Measurements from ENCODE around the gene PPFIA4. TPM values are rescaled to one million over a fixed set of nuclear protein-coding genes. Genes with fewer than 3 reads are reported as not detected.

The PPFIA4 gene
- total and polyA plus RNA-seq, 9 of the 15 experiments (the other 6 are each of a cell fraction or from before 2014, with no cell fraction given), result 0.07 to 12.0 (median 0.70) TPM

GRCh38 chr1:203046984-203047630, 20.8 kb downstream of the PPFIA4 start (continued):
- TF ChIP-seq CBX3 (IDR thresholded peaks at IDR 0.05; ENCODE audit: borderline replicate concordance in 1 of 2, low read length in 2 of 2) (no peak), JUND (IDR thresholded peaks at IDR 0.05; ENCODE audit: borderline replicate concordance, low read depth, low read length) (peak; percentile 83), JUND (tag; IDR thresholded peaks at IDR 0.05; ENCODE audit: borderline replicate concordance, low read depth, low read length) (peak; percentile 89; the same call in 2 of the 3 replicates), KDM1A (IDR thresholded peaks at IDR 0.05) (peak; percentile 84), SMARCC2 (IDR thresholded peaks at IDR 0.05; ENCODE audit: low read depth) (no peak), HDAC1 (IDR thresholded peaks at IDR 0.05) (0 out of 4 replicates have a peak, but pooled peaks of 1 of the 2 experiments have one; percentile 29), FOXK2 (conservative IDR thresholded peaks at IDR 0.05 in 1 of 2, IDR thresholded peaks at IDR 0.05 in 1 of 2; ENCODE audit: low read depth in 2 of 2) (no peak), EGR1 (conservative IDR thresholded peaks at IDR 0.05) (0 out of 2 replicates have a peak, but pooled peaks have one; percentile 27), ATF3 (IDR thresholded peaks at IDR 0.05) (peak; percentile 81), ATF3 (CRISPR knock-in tag; conservative IDR thresholded peaks at IDR 0.05) (no peak), GTF2F1 (IDR thresholded peaks at IDR 0.05; ENCODE audit: low read depth, low read length) (no peak), ETV5 (CRISPR knock-in tag; IDR thresholded peaks at IDR 0.05; ENCODE audit: low read depth) (0 out of 2 replicates have a peak, but pooled peaks have one; percentile 18), CREB5 (CRISPR knock-in tag; IDR thresholded peaks at IDR 0.05) (no peak), JUN (IDR thresholded peaks at IDR 0.05; ENCODE audit: borderline replicate concordance, low read depth, low read length) (peak; percentile 62; the same call in 1 of the 2 replicates), JUN (CRISPR knock-in tag; IDR thresholded peaks at IDR 0.05; ENCODE audit: borderline replicate concordance) (no peak), MEIS2 (IDR thresholded peaks at IDR 0.05; ENCODE audit: partially characterized antibody) (peak; percentile 94), ZNF75A (CRISPR knock-in tag; IDR thresholded peaks at IDR 0.05) (no peak), EP400 (IDR thresholded peaks at IDR 0.05) (no peak), PKNOX1 (IDR thresholded peaks at IDR 0.05) (peak; percentile 43; the same call in 1 of the 2 replicates), NFRKB (IDR thresholded peaks at IDR 0.05; ENCODE audit: low read depth) (no peak), RBFOX2 (IDR thresholded peaks at IDR 0.05; ENCODE audit: low read depth, low read length) (no peak), NR2F6 (CRISPR knock-in tag; IDR thresholded peaks at IDR 0.05) (no peak), ZNF23 (CRISPR knock-in tag; IDR thresholded peaks at IDR 0.05) (no peak), IFI16 (CRISPR knock-in tag; IDR thresholded peaks at IDR 0.05) (no peak), KLF16 (IDR thresholded peaks at IDR 0.05) (no peak)
